HG02623 (cell line): ENCODE measurements around the gene TM9SF3.
"Not testable (repeated sequence)": the region's sequence is repeated elsewhere in the genome, so short reads cannot be mapped to it uniquely, and the experiment has no call there.

ENCODE experiments used
- ATAC-seq: cut with Tn5 transposase; IDR thresholded peaks from one replicate; pipeline ENCODE4 v1.9.1; 2021; ENCODE audit warnings: moderate library complexity; ENCODE audit not compliant: unreplicated experiment

Gene TM9SF3

DNA sequence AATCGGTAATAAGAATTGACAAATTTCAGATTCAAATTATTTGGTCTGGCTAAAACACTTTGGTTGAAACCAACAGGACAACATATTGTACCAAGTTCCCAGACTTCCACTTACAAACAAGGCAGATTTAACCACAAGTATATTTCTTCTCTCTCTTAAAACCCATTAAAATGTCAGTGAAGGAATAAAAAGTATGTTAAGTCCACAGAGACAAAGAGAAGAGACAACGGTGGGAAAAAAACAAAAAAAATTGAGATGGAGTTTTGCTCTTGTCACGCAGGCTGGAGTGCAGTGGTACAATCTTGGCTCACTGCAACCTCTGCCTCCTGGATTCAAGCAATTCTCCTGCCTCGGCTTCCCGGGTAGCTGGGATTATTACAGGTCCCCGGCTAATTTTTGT lies 16.3 kb downstream of the TM9SF3 start:
- ATAC-seq: no peak

DNA sequence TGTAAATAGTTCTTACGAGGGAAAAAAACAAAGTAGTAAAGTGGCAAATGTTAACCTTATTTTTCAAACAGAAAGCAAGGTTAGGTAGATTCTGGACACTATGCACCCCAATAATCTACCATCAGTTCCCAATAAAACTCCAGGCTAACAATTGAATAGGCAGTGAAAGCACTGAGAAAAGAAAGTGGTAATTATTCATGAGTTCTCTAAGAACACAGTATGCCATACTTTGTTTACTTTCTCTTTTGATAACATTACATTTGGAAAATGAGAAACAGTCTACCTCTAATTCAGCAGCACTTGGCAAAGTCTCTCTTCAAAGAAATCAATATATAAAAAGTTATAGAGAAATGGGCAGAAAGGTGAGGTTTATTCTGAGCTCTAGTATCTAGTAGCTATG lies 18.4 kb downstream of the TM9SF3 start:
- ATAC-seq: no peak

DNA sequence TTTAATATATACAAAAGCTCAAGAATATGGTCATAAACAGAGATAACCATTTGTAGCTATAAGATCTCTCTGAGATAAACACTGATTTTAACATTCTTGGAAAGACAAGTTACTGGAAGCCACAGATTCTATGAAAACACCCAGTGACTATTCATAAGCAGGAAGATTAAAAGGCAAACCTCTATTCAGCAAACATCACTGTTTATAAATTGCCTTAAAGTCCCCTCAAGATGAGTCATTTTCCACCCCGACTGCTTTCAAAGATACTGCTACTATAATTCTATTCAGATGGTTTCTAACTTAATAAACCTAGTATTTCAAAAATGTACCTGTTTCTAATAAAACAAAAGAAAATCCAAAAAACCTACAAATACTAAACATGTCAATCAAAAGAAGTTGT lies 21.0 kb downstream of the TM9SF3 start:
- ATAC-seq: no peak

DNA sequence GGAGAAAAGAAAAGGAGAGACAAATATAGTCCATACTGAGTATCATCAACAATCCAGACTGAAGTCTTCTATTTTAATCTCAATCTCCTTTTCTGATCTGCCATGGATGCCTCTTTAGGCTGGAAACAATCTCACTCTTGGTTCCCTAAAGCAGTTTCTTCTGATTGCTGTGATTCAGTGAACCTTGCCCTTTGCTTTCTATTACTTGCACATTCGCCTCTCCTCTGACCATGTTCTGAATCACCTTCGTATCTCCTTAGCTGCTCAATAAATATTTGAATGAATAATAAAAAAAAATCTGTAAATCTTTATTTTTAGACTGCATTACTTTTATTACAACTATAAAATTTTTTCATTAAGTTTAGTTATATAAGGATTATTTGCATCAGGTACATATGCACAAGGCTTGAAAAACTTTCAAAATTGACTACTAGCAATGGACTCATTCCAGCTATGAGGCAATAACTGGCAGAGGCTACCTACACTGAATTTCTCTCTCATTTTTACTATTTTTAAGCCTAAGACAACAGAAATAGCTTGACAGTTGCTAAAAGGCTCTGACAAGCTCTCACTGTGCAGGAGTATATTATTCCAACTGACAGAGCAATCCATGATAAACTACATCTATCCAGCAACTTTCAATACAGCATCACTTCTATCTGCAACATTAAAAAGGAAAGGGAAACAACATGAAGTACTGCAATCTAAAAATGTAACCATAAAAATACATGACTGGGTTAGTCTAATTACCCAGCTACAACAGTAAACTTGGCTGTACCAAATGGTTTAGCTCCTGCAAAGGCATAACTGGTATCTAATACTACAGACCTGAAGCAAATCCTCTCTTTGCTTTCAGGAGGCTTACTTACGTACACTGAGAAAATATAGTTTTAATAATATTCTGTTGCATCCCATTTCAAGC lies 25.6 kb downstream of the TM9SF3 start:
- ATAC-seq: no peak

DNA sequence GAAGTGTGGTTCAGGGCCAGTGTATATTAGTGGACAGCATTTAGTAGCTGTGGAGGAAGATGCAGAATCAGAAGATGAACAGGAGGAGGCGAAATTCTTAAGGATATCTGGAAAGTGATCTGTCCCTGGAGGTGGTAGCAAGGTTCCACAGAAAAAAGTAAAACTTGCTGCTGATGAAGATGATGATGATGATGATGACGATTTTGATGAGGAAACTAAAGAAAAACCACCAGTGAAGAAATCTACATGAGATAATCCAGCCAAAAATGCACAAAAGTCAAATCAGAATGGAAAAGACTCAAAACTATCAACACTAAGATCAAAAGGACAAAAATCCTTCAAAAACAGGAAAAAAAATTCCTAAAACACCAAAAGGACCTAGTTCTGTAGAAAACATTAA lies 26.3 kb downstream of the TM9SF3 start:
- no peak for ATAC-seq

DNA sequence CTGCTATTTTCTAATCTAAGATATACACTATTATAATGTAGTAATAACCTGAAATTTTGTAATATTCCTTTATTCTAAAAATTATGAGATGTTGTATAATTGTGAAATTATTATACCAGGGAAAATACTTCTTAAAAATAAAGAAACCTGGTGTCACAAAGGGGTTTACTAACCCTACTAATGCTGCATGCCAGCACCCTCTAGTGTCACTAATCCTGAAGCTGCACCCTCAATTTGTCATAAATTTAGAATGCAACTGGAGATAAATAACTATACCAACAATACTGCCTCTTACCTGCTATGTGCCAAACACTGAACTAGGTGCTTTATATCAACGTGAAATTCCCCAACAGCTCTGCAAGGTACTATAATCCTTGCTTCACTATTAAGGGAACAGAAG lies 30.8 kb downstream of the TM9SF3 start:
- no peak for ATAC-seq

DNA sequence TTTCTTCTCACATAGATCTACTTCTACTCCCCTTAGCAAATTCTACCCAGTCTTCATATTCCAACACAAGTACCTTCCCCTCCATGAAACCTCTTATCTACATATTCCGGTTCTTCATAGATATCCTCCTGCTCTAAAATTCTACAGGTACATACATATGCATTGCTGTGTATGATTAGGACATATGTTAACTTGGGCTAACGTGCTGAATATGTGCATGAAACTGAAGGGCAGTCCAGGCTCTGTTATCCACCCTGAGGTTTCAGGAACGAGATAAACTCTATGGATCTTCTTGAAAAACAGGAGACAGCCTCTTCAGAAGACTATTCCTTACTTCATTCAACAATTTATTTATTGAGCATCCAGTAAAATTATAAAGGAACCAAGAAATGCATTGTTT lies 31.5 kb downstream of the TM9SF3 start:
- no peak for ATAC-seq

DNA sequence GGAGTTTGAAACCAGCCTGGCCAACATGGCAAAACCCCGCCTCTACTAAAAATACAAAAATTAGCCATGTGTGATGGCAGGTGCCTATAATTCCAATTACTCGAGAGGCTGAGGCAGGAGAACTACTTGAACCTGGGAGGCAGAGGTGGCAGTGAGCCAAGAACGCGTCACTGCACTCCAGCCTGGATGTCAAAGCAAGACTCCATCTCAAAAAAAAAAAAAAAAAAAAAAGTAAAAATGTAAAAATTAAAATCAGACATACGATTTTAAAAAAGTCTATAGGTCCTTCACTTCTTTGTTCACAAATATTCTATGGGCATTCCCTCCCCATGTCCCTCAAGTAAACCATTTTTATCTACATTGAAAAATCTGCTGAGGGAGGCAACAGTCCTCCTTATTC lies 38.2 kb downstream of the TM9SF3 start:
- ATAC-seq: no peak

DNA sequence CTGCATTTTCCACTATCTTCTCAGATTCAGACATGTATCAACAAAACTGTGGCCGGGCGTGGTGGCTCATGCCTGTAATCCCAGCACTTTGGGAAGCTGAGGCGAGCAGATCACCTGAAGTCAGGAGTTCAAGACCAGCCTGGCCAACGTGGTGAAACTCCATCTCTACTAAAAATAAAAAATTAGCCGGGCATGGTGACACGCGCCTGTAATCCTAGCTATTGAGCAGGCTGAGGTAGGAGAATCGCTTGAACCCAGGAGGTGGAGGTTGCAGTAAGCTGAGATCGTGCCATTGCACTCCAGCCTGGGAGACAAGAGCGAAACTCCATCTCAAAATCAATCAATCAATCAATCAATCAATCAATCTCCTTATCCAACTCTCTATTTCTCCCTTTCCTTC lies 41.3 kb downstream of the TM9SF3 start:
- not testable (repeated sequence) for ATAC-seq

DNA sequence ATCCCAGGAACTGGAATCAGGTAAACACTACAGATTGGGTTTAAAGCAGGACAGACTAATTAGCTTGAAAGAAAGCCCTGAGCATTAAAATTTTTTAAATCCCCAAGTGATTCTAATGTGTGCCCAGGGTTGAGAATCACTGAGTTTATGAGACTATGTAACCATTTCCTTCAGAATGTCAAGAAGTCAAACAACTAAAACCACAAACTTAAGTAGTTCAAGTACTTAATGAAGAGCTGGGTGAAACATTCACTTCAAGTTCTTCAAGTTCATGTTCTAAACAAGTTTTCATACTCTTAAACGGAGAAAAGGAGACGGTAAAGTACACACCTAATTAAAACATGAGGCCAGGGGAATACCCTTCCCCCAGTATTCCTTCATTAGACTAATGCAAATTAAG lies 44.9 kb downstream of the TM9SF3 start:
- ATAC-seq: no peak

DNA sequence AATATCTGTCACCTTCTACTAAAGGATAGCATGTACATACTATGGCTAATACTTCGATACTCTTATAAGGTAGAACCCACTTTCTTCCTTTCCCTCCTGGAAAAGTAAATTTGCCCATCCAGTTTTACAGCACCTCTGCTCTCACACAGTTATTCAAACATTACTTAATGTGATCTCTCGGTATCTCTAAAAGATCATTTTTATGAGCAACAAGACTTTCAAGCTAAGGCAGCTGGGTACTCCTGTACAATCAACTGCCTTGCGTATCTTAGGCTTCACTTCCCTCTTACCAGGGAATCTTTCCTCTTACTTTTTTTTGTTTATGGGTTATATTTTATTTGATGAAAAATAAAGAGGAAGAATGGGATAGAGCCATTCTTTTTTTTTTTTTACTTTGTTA lies 46.6 kb downstream of the TM9SF3 start:
- no peak for ATAC-seq

DNA sequence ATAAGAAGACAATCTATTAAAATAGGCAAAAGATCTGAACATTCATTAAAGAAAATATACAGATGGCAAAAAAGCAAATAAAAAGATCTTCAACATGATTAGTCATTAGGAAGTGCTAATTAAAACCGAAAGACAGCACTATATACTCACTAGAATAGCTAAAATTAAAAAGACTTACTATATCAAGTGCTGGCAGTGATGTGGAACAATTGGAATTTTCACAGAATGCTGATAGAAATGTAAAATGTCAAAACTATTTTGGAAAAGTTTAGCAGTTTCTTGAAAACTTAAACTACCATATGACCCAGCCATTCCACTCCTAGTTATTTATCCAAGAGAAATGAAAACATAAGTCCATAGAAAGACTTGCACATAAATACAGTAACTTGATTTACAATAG lies 48.1 kb downstream of the TM9SF3 start:
- no peak for ATAC-seq

DNA sequence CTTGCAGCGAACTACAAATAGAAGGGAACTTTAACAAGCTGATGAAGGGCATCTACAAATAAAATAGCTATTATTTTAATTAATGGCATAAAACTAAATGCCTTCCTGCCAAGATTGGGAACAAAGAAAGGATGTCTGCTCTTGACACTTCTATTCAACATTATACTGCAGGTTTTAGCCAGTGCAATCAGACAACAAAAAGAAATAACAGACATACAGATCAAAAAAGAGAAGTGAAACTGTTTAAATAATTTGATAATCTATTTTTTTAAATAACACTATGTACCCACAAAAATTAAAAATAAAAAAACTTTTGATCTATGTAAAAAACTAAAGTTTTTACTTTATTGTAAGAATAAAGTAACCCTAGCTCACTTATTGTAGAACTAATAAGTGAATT lies 50.7 kb downstream of the TM9SF3 start:
- no peak for ATAC-seq

DNA sequence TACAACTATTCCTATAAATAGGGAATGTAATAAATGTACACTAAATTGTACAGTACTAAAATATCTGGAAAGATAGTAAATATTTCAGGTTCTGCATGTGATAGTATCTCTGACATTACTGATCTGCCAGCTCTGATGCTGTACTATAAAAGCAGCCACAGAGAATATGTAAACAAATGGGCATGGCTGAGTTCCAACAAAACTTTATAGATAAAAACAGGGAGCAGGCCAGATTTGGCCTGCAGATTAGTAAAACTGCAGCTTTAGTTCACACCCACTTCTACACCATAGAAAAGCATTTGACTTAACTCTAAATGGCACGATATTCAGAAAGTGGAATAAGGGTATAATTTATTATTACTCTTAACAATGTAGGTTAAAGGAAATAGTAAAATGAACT lies 54.3 kb downstream of the TM9SF3 start:
- no peak for ATAC-seq

DNA sequence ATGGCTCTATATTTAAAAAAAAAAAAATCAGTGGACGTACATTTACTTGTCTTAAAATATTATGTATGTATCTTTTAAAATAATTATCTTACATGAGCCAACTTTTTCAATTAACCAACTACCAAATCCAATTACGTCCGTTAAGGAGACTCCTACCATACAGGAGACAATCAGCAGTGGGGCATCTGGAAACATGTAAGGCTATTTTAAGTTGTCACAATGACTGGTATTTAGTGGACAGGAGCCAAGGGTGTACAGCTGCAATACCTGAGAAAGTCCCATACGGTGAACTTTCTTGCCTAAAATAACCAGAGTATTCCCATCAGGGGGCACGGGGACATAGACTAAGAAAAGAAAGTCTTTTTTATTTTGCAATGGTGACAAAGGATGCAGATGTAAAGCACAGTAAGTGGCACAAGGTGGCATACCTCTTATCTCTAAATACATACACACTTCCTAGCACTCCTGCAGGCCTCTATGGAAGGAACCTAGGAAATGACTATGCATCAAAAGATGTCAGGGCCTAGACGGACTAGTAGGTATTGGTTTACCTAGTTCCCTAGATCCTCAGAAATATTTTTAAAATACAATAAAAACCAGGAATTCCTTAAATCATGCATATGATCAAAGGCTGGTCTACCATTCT lies 57.1 kb downstream of the TM9SF3 start:
- ATAC-seq: no peak

DNA sequence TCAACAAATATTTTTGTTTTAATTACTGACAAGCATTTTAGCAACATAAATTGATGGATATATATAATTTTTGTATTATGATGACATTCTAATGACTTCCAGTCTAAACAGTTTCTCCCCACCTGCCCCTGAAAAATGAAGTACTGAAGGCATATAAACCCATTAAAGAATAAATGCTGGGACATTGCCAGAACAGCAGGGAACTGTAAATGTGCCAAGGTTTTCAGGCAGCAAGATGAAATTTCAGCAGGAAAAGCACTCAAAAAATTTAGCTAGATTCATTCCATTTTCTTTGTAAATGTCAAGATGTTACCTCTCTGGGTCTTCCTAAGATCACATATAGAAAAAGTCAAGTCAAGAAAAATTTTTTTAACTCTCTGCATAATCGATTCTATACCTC lies 62.1 kb downstream of the TM9SF3 start:
- no peak for ATAC-seq

DNA sequence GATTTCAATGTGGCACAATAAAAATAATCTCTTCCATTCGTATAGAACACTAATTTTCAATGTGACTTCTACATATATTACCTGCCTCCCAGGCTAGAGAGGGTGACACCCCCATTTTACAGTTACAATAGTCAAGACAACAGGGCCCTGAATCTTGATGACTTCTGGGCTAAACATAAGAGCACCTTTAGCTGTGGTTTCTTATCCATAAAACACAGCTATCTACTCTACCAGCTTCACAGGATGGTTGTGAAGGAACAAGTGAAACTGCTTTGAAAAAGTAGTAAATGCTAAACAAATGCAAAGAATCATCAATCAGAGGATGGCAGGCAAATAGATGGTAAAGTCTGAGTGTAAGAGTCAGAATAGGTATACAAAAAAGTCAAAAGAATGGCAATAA lies 69.5 kb downstream of the TM9SF3 start:
- ATAC-seq: no peak

DNA sequence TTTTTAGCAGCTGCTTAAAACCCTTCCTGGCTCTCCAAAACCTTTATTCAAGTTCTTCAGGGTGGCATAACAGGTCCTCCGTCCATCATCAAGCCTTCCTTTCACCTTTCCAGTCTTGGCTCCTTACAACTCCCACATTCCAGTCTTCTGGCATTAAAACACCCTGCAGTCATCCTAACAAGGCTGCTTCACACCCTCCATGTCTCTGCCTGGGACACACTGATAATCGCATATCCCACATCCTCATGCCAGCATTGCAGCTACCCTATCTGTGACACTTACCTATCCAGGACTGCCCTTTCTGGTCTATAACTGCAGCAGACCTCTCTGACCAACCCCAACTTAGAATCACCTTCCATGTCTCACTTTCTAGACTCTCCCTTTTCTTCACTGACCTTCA lies 70.5 kb downstream of the TM9SF3 start:
- ATAC-seq: no peak

DNA sequence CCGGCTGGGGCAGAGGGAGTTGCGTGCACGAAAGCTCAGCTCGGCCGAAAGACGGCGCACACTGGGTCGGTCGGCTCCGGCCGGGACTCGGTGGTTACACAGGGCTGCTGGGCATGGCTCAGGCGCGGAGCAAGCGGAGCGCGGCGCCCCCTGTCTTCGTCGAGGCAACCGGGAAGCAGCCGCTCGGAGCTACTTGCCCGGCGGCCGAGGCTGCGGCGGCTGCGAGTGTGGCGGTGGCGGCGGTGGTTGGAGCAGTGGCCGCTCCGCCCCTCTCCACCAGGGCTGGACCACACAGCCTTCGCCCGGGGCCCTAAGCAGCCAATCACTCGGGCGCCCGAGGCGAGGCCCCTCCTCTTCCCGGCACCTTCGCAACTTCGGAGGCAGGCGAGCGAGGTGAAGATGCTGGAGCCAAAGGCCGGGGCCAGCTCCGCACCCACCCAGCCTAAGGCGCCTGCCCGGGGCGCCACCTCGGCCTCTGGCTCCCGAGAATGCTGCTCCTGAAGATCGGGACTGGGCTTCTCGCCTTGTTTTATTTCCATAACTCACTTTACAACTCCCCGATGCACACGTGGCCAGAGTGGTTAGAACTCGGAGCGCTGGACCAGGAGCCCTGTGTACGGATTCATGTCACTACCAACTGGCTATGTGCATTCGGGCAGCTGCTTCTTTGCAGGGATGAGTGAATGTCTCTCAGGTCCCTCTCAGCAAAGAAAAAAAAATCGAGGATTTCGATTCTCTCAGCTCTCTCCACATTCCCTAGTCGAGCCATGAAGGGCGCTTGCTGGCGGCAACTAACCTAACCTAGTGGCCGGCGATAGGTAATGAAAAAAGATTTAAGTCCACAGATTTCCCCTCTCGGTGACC lies 72.9 kb downstream of the TM9SF3 start, which contains the start of gene TLL2:
TLL2 (minus strand) TSS at position 229 of the 864 bp plus-strand sequence. CDS start 241 bp downstream, outside the sequence.
- peak; percentile 72 for ATAC-seq

DNA sequence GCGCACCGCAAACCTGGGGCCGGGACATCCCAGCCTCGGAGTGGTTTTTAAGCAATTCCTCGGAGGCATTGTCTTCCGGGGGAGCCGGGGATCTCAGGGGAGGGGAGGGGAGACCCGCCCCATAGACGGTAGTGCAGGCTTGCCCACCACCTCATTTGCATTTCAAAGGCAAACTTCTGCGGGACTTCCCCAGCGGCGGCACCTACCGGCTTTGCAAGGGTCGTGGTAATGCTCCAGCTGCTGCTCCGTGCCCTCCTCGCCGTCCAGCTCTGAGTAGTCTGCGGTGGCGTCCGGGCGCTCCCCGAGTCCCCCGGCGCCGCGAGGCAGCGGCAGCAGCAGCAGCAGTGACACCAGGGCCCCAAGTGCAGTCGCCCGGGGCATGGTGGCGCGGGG lies 73.5 kb downstream of the TM9SF3 start:
- peak; percentile 42 for ATAC-seq

DNA sequence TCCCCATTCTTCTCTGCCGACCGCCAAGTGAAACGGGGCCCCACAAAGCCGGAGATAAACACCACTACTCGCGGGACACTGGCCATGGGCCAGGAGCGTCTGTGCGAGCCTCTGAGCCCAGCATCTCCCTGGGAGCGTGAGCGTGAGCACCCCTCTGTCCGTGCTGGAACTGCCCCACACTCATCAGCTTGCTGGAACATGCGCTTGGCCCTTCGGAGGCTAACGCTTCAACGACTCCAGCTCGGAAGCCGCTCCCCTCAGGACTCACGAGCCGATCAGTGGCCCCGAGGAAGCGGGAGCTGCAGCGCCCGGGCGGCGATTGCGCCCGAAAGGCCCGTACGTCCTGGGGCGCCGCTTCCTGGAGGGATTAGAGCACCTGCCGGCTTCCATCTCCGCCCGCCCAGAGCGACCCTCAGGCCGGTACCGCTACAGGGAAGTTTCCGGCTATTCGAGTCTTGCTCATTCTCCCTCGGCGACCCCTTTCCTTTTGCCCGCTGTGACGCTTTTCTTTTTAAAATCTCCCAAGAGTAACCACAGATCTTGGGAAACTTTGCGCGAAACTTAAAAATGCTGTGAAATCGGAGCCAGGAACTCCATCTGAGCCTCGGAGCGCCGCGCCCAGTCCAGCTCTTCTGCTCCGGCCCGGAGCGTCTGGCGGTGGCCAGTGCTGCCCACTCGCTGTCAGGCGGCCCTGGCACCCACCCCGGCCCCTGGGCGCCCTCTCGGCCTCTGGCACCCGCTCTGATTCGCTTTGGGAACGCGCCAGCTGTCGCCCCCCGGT lies 74.1 kb downstream of the TM9SF3 start:
- ATAC-seq: peak; percentile 1
